RKO (cell line): ENCODE measurements around the gene CASP8AP2.
"Not testable (repeated sequence)": the region's sequence is repeated elsewhere in the genome, so short reads cannot be mapped to it uniquely, and the experiment has no call there.

Experiments
- DNase-seq: peaks from one replicate; pipeline ENCODE4 v3.0.0-alpha.2; 2016; ENCODE audit warnings: low spot score

The CASP8AP2 gene

DNA sequence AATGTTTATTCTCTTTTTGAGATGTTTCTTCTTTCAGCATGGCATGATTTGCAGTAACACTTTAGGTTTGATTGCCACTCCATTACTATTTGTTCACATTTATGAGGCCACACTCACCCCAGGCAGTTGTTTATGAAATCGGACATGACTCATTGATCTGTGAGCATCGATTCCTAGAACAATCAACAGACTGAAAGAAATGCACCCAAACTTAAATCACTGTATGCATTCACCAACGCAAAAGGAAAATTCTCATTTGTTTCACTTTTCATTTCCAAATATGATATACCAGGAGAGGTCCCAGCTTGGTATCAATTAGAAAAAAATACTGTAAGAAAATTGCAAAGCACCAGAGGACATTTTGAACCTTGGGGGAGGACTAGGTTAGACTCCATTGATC is 59.2 kb downstream of the CASP8AP2 start:
- DNase-seq = no peak

DNA sequence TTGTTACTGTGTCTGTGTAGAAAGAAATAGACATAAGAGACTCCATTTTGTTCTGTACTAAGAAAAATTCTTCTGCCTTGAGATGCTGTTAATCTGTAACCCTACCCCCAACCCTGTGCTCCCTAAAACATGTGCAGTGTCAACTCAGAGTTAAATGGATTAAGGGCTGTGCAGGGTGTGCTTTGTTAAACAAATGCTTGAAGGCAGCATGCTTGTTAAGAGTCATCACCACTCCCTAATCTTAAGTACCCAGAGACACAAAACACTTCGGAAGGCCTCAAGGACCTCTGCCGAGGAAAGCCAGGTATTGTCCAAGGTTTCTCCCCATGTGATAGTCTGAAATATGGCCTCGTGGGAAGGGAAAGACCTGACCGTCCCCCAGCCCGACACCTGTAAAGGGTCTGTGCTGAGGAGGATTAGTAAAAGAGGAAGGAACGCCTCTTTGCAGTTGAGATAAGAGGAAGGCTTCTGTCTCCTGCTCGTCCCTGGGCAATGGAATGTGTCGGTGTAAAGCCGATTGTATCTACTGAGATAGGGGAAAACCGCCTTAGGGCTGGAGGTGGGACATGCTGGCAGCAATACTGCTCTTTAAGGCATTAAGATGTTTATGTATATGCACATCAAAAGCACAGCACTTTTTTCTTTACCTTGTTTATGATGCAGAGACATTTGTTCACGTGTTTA is 61.3 kb downstream of the CASP8AP2 start:
- not testable (repeated sequence) for DNase-seq

DNA sequence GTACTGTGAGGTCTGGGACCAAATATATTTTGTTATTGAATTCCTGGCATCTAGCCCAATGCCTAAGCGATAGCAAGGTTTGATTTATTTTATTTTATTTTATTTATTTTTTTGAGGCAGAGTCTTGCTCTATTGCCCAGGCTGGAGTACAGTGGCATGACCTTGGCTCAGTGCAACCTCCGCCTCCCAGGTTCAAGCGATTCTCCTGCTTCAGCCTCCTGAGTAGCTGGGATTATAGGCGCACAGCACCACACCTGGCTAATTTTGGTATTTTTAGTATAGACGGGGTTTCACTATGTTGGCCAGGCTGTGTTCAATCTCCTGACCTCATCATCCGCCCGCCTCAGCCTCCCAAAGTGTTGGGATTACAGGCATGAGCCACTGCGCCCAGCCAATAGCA is 62.9 kb downstream of the CASP8AP2 start:
- DNase-seq = not testable (repeated sequence)

DNA sequence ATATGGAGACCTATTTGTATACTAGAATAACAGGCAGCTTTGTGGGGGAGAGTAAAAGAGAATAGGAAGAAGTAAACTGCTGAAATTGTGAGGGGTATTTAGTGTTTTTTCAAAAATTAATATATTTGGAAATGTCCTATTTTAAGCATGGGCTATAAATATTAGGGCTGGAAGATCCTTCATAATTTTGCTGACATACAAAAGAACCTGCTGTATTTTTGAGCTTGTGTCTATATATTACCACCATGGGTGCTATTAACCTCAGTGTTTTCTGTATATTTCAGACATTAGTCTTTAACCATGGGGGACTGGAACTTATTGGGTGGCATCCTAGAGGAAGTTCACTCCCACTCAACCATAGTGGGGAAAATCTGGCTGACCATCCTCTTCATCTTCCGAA is 64.5 kb downstream of the CASP8AP2 start, which contains the start of gene GJA10:
GJA10 (plus strand) TSS at position 301 of the 400 bp plus-strand sequence; CDS start at position 301, 0 bp downstream.
- DNase-seq = no peak

DNA sequence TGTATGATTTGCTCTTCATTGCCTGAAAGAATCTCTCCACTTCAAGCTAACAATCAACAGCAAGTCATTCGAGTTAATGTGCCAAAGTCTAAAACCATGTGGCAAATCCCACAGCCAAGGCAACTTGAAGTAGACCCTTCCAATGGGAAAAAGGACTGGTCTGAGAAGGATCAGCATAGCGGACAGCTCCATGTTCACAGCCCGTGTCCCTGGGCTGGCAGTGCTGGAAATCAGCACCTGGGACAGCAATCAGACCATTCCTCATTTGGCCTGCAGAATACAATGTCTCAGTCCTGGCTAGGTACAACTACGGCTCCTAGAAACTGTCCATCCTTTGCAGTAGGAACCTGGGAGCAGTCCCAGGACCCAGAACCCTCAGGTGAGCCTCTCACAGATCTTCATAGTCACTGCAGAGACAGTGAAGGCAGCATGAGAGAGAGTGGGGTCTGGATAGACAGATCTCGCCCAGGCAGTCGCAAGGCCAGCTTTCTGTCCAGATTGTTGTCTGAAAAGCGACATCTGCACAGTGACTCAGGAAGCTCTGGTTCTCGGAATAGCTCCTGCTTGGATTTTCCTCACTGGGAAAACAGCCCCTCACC is 65.7 kb downstream of the CASP8AP2 start:
- peak; percentile 60 for DNase-seq

DNA sequence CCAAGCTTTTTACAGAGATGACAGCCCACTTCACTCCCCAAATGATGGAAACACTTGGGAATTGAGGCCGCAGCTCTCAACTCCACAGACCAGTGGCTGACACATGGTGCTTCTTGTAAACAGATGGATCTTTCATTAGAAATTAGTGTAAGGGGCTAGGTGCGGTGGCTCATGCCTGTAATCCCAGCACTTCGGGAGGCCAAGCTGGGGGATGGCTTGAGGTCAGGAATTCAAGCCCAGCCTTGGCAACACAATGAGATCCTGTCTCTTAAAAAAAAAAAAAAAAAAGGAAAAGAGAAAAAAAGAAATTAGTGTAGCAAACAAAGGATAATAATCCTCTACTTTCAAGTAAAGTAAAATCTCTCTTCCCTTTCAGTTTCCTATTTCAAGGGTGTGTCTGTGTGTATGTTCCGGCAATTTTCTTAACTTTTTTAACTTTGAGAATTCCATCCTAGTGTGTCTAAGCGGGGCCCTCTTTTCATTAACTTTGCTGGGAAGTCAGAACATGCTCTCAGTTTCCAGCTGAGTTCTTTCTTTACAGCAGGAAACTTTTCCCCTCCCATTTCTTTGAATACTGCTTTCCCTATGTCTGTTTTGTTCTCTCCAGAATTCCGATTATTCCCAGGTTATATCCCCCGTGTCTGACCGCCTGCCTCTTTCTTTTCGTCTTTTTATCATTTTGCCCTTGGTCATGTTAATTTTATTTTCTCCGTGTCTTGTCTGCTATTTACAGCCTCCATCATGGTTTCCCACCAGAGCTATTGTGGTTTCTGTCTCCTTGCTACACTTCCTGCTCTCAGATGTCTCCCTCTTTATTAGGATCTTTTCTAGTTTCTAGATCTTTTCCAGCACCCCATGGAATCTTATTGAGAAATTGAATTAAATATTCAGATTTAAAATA is 80.6 kb downstream of the CASP8AP2 start:
- not testable (repeated sequence) for DNase-seq

DNA sequence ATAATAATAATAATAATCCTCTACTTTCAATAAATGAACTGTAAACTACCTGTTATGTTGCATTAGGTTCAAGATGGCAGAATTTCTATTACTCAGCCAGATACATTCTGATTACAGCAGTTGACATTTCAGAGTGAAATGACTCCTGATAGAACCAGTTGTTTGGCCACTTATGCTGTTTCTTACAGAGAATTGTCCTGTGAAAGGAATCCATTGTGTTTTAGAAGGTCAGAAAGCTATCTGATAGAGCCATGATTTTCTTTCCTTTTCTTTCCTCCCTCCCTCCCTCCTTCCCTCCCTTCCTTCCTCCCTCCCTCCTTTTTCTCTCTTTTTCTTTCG is 81.2 kb downstream of the CASP8AP2 start:
- no peak for DNase-seq

DNA sequence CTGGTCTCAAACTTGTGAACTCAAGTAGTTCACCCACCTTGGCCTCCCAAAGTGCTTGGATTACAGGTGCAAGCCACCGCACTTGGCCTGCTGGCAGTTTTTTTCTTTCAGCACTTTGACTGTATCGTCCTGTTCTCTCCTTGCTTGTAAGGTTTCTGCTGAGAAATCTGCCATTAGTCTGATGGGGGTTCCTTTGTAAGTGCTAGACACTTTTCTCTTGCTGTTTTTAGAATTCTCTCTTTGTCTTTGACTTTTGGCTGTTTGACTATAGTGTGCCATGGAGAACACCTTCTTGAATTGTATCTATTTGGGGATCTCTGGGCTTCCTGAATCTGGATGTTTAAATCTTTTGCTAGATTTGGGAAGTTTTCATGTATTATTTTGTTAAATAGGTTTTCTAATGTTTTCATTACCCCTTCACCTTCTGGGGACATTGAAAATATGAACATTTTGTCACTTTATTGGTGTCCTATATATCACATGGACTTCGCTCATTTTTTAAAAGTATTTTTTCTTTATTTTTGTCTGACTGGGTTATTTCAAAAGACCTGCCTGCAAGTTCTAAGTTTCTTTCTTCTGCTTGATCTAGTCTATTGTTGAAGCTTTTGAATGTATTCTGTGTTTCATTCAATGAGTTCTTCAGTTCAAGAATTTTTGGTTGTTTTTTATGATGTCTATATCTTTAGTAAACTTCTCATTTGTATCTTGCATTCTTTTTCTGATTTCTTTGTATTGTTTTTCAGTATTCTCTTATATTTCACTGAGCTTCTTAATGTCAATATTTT is 86.6 kb downstream of the CASP8AP2 start:
- no peak for DNase-seq

DNA sequence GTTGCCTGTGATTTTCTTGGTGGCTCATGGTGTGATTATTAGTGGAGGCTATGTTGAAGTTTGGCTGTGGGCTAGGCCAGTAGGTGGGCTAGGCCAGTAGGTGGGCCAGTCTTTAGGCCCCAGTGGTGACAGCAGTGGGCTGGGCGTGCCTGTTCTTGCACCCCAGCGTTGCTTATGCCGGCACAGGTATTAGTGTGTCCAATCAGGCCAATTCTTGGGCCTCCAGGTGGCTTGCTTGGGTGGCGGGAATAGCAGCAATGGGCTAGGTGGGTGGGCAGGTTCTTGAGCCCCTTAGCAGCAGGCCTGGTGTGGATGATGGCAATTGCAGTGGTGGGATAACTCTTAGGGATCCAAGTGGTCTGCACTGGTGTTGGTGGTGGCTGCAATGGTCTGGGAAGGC is 87.5 kb downstream of the CASP8AP2 start:
- DNase-seq = no peak

DNA sequence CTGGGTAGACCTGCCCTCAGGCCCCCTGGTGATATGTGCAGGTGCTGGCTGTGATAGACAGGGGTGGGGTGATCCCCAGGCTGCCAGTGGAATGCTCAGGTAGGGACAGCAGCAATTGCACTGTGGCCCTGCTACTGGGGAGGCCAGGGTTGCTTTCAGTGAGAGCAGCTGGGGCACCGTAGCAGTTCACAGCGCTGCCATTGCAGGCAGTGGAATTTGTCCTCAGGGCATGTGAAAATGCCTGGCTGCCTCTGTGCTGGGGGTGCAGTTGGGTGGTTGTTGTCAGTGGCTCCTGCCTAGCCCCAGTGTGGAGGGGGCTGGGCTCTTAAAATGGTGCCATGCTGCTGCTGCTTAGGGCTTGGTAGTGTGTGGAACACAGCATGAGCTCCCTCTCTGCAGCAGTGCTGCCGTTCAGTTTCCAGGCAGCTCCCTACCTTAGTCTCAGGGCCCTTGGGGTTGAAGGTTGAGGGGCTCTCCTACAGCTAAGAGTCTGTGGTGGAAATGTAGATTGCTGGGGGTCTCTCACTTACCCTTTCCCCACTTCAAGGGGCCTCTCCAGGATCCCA is 88.2 kb downstream of the CASP8AP2 start:
- no peak for DNase-seq
